ENCODE data around the gene ATXN1.
A peak's percentile ranks its signal among the peaks of the same experiment; 100 is the strongest.

Gene ATXN1

GRCh38 chr6:16355238-16355637 is 406.0 kb downstream of the ATXN1 start:
- no peak for DNase-seq (ENCODE audit: low spot score)

- no peak for DNase-seq (ENCODE audit: low spot score)
Observed at GRCh38 chr6:16354692-16355091, 406.6 kb downstream of the ATXN1 start.

GRCh38 chr6:16352821-16353438 is 408.3 kb downstream of the ATXN1 start:
- DNase-seq (ENCODE audit: low spot score), result no peak

- no peak for DNase-seq (ENCODE audit: low spot score)
Observed at GRCh38 chr6:16352258-16352635, 409.0 kb downstream of the ATXN1 start.

GRCh38 chr6:16349544-16349943 is 411.7 kb downstream of the ATXN1 start:
- no peak for DNase-seq (ENCODE audit: low spot score)

GRCh38 chr6:16346831-16347230 is 414.4 kb downstream of the ATXN1 start:
- no peak for DNase-seq (ENCODE audit: low spot score)

- no peak for DNase-seq (ENCODE audit: low spot score)
Observed at GRCh38 chr6:16345449-16346330, 415.6 kb downstream of the ATXN1 start.

GRCh38 chr6:16344756-16345155 is 416.5 kb downstream of the ATXN1 start:
- no peak for DNase-seq (ENCODE audit: low spot score)

GRCh38 chr6:16343593-16343992 is 417.7 kb downstream of the ATXN1 start:
- DNase-seq (ENCODE audit: low spot score), result no peak

GRCh38 chr6:16339265-16339587 is 422.0 kb downstream of the ATXN1 start:
- DNase-seq (ENCODE audit: low spot score), result no peak

GRCh38 chr6:16338577-16339264 is 422.5 kb downstream of the ATXN1 start:
- DNase-seq (ENCODE audit: low spot score), result peak; percentile 54

GRCh38 chr6:16337295-16337975 is 423.8 kb downstream of the ATXN1 start:
- no peak for DNase-seq (ENCODE audit: low spot score)

- DNase-seq (ENCODE audit: low spot score), result no peak
Observed at GRCh38 chr6:16336911-16337294, 424.4 kb downstream of the ATXN1 start.

- no peak for DNase-seq (ENCODE audit: low spot score)
Observed at GRCh38 chr6:16336056-16336818, 425.0 kb downstream of the ATXN1 start.

- no peak for DNase-seq (ENCODE audit: low spot score)
Observed at GRCh38 chr6:16335176-16335575, 426.1 kb downstream of the ATXN1 start.

GRCh38 chr6:16334671-16335070 is 426.6 kb downstream of the ATXN1 start:
- DNase-seq (ENCODE audit: low spot score), result no peak

- no peak for DNase-seq (ENCODE audit: low spot score)
Observed at GRCh38 chr6:16333580-16333979, 427.7 kb downstream of the ATXN1 start.

- DNase-seq (ENCODE audit: low spot score), result peak; percentile 81
Observed at GRCh38 chr6:16332175-16332542, 429.1 kb downstream of the ATXN1 start.

GRCh38 chr6:16331384-16332174 is 429.7 kb downstream of the ATXN1 start:
- DNase-seq (ENCODE audit: low spot score), result peak; percentile 76

- DNase-seq (ENCODE audit: low spot score), result no peak
Observed at GRCh38 chr6:16329233-16329632, 432.0 kb downstream of the ATXN1 start.

GRCh38 chr6:16327777-16328325 is 433.4 kb downstream of the ATXN1 start:
- no peak for DNase-seq (ENCODE audit: low spot score)
